HG02970 (cell line): ENCODE measurements around the gene MYO1E.
"Not testable (repeated sequence)": the region's sequence is repeated elsewhere in the genome, so short reads cannot be mapped to it uniquely, and the experiment has no call there.

Source experiments
- ATAC-seq: cut with Tn5 transposase; IDR thresholded peaks from one replicate; pipeline ENCODE4 v1.9.1; 2021; ENCODE audit warnings: mild to moderate bottlenecking, moderate library complexity, moderate number of reproducible peaks; ENCODE audit not compliant: unreplicated experiment, low FRiP score

The MYO1E gene

DNA sequence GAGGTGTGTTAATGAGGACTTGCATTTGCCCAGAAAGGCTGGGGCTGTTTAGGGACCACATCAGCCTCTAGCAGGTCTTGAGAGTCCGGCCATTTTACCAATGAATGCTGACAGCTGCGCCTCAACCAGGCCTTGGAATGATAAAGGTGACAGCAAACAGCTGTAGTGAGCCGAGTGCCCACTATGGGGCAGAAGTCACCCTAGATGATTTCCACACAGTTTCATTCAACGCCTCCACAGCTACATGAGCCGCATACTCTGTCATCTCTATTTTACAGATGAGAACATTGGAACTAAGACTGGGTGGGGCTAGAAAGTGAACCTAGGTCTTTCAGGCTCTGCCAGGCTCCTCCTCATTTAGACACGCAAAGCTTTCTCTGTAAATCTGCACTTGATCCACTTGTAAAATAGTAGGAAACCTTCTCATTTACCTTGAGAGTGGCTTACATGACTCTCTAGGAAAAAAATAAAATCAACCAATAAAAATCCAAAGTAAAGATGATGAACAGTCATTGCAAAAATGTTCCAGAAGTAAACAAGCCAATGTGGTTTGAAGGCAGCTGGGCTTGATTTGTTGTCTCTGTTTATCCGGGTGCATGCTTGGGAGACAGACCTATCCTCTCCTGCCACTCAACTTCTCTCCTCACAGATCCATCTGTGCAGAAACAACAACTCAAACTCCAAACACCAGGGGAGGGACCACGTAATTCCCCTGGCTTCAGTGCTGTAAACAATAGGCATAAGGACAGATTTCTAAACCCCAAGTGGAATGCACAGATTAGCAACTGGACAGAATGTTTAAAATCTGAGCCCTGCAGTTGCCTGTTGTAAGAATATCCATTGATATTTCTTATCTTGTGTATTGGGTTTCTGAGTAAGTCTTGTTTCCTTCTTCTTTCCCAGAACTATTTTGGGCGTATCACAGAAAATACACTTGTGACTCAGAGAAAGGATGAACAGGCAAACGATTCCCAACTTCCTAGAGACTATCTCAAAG is 197.5 kb downstream of the MYO1E start:
- no peak for ATAC-seq

DNA sequence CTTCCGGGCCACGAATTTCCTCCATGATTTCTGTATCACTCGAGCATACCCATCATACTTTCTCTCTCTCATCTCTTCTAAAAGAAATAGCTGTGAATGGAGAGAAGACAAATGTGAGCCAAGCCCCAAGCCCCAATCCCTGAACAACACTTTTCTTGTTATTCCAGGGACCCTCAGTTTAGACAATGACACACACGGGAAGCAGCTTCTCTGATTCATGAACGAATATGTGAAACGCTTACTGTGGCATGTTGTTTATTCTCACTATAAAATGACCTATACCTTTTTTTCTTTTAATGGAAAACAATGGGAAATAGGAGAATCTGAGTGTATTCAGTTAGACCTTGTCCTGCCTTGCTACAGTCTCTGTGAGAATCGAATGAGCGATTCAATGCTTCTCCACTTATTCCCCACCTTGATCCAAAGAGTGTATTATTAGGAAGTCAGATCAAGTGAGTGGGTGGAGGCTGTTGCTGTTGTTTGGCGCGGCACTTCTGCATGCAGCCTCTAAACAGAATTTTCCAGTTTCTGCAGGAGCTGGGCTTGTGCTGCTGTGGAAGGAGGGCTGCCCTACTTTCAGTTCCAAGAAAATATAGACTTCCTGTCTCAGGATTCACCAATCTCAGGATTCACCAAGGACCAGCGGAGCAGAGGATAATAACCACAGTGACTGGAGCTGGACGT is 198.4 kb downstream of the MYO1E start:
- ATAC-seq = no peak

DNA sequence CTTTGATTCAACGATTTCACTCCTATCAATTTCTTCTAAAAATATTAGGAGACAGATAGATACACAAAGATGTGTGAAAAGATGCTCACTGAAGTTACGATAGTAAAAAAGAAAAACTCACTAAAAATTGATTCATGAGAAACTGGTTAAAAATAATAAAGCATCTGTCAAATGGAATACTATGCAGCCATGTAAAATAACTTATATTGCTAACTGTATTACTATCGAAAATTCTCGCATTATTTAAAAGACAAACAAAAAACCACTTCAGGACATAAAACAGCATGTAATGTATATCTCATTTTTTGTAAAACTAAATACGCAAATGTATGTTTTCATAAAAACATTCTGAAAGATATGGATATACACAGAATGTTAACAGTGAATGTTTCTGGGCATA is 199.5 kb downstream of the MYO1E start:
- ATAC-seq = no peak

DNA sequence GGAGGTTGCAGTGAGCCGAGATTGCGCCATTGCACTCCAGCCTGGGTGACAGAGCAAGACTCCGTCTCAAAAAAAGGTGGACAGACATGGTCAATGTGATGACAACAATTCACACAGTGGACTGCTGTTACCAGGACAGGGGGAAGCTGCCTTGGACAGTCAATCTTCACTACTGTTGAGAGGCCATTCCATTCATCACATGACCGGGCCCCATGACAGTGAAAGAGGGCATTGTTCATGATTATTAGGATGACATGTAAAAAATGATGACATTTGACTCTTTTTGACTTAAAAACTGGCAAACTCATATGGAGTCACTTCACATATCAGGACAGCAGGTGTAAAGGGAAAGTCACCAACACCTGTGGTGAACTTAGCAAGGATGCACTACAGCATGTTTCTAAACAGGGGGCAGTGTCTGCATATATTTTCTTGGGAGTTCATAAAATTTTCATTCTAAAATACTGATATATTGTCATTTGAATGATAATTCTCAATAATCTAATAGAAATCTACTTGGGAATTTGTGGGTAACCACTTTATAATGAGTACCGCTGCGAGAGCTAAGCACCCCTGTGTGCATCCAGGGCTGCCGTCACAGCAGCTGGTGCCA is 200.3 kb downstream of the MYO1E start:
- no peak for ATAC-seq

DNA sequence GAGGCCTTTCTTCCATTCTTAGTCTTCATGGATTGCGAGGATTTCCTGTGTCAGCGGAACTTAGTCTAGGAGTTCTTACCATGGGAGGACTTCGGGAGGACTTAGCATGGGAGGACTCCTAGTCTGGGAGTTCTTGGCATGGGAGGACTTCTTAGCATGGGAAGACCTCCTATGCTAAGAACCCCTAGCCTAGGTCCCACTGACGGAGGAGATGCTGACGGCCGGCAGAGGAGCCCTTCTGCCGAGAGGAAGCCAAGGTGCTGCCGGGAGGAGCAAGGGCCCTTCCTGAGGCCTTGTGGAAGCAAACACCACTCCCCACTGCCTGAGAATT is 201.6 kb downstream of the MYO1E start:
- ATAC-seq = no peak

DNA sequence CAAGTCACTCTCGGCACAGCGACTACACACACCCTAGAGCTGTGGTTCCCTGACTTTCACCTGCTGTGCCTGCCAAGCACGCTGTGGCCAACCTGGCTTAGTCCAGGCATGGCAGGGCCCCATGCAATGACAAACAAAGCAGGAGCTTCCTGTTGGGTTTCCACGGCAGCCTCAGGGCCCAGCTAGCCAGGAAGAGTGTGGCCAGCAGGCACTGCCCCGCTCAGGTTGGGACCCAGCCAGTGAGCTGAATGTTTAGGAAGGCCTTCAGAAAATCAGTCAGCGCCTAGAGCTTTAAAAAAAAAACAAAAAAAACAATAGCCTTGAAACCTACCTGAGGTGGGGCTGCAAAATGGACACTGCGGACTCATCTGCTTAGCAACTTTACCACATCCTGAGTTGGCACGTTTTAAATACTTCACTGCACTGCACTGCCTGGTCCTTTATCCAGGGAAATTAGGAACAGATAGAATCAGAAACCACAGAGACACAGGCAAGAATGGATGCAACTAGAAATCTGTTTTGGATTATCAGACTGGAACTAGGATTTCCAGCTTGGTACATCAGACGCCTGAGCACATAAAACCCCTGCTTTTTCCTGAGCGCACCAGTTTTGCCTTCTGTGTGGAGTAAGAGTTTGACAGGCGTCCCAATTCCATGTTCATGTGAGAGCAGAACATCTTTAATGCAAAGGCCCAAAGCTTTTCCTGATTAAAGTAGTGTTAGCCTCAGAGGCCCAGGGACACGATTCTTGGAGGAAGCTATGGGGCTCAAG is 202.2 kb downstream of the MYO1E start:
- ATAC-seq = no peak

DNA sequence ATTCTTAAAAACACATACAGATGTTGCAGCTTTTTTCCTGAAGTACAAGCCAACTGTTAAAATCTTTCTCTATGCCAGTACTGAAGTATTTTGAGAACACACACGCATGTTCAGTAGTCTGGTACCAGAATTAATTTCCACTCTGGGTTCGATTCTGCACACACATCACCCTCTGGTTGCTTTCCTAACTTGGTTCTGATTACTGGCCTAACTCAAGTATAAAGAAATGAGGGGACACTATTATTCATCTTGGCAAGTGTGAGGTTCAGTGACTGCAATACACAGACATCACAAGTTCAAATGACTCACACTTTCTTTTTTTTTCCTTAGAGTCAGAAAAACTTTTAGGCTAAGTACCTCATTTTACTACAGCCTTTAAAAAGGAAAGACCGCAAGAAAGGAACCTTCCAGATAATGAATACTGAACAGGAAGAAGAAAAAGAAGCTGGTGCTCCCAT is 203.4 kb downstream of the MYO1E start:
- no peak for ATAC-seq

DNA sequence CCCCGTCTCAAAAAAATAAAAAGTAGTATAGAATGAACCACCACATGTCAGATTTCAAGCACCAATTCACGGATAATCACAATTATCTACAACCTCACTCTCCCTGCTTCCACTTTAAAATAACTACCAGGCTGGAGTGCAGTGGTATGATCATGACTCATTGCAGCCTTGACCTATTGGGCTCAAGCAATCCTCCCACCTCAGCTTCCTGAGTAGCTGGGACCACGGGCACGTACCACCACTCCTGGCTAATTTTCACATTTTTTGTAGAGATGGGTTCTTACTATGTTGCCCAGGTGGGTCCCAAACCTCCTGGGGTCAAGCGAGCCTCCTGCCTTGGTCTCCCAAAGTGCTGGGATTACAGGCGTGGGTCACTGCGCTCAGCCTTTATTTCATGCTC is 204.1 kb downstream of the MYO1E start:
- no peak for ATAC-seq

DNA sequence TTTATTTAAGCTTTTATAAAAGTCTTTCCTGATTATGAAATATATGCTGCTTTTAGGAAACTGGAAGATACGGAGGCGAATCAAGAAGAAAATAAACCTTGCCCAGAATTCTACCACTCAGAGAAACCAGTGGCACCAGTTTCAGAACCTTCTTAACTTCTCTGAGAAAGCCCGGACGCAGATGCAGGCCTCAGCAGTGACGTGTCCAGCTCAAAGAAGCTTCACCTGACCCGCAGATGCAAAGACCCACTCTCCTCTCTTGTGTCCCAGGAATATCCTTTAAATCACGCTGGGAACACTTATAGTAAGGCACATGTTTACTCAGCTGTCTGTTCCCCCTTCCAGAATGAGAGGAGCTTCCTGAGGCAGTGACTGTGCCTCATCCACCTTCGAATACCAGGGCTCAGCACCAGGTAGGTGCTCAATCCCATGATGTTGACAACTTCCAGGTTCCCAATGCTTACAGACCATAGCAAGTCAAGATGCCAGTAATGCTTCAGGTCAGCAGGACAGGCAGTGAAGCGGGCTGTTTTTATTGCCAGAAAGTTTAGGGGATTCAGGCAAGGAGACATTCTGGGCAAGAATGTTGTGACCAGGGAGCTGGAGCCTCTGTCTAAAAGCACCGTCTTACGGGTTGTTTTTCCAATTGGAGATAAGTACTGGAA is 205.9 kb downstream of the MYO1E start:
- no peak for ATAC-seq

DNA sequence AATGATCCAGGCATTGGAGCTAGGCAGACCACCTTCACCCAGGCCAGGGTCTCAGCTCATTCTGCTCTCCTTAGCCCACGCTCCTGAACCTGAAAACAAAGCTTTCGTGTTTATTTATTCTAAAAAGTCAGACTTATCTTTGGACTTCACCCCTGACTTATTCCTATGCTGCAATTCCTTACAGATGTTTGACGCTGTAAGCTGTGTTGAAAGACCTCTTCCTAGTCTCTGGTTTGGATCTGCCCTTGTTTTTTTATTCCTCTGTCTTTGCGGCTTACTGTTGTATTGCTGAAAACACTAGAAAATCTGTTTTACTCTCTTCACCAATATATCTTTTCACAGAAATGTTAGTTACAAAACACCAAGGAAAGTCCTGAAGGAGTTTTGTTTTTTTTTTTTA is 206.5 kb downstream of the MYO1E start:
- ATAC-seq = no peak

DNA sequence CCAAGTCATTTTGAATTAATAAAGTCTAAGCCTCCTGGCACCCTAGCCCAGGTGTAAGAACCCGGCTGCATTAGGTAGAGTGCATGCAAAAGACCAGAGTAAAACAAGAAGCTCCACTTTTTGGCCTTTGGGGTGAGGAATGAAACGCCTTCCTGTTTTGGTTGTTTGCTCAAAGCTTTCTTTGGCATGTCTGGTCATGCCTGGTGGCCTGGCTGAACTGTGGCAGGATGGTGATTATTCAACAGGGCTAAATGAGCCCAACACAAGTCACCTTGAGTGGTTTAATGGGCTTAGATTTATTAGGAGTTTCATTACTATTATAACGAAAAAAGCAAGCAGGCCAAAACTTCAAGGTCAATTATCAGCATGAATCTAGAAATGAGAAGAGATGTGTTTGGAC is 206.9 kb downstream of the MYO1E start:
- no peak for ATAC-seq

DNA sequence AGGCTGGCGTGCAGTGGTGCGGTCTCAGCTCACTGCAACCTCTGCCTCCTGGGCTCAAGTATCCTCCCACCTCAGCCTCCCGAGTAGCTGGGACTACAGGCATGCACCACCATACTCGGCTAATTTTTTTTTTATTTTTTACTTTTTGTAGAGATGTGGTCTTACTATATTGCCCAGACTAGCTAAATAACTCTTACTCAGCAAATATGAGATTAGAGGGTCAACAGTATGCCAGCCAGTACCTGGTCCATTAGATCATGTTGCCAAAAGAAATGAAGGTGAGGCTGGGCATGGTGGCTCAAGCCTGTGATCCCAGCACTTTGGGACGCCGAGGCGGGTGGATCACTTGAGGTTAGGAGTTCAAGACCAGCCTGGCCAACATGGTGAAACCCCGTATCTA is 210.6 kb downstream of the MYO1E start:
- ATAC-seq = not testable (repeated sequence)

DNA sequence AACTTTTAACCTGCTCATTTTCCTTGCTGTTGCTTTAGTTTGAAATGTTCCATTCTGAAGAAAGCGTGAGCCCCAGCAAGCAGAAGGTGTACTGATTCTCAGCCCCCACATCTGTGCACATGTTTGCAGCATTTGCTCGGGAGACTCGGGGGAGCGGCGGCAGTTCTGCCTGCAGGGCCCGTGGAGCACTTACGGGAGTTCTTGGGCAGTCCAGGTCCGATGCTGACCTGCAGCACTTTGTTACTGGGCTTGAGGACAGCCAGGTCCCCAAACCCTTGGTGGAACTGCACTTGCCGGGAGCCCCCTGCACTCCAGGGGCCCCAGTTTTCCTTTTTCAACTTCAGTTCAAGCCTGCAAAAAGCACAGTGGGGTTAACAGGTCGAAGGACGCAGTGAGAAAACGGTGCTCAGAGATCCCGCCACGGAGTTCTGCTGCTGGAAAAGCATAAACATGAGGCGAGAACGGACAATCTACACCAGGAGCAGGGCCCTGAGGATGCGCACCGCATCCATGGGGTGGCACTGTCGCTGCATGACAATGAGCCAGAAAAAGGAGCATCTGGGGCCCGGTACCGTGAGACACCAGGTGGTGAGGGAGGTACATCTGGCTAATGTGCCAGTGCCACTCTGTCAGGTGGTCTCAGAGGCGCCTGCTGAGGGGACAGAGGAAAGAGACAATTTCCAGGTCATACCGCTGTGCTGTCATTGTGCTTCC is 211.6 kb downstream of the MYO1E start:
- no peak for ATAC-seq

DNA sequence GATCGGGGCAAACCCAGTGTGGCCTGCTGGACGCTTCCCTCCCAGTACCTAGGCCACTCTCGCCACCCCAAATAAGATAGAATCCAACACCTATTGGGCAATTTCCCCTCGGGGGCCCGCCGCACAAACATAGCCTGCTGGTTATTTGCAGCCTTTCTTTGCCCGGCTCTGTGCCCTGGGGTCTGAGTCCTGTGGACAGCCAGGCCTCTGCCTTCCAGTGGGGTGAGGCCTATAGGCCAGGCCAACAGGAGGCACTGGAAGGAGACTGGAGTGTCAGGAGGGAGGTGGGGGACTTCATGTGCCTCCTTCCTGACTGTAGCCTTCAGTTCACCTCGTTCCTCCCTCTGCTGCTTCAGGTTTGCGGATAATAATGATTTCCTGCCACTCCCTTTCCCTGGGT is 213.5 kb downstream of the MYO1E start:
- no peak for ATAC-seq

DNA sequence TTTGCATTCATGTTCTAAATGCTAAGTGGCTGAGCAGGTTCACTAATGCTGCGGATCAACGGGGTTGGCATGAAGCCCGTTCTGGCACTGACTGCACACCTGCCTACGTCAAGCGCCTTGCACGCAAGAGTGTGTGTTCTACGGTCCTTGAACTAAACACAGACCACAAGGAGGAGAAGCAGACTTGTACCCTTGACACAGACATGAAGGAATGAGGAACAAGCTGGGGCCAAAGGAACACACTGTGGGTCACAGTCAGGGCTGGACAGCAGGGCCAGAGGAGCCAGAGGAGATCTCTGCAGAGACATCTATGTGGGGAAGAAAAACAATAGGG is 214.0 kb downstream of the MYO1E start:
- ATAC-seq = no peak

DNA sequence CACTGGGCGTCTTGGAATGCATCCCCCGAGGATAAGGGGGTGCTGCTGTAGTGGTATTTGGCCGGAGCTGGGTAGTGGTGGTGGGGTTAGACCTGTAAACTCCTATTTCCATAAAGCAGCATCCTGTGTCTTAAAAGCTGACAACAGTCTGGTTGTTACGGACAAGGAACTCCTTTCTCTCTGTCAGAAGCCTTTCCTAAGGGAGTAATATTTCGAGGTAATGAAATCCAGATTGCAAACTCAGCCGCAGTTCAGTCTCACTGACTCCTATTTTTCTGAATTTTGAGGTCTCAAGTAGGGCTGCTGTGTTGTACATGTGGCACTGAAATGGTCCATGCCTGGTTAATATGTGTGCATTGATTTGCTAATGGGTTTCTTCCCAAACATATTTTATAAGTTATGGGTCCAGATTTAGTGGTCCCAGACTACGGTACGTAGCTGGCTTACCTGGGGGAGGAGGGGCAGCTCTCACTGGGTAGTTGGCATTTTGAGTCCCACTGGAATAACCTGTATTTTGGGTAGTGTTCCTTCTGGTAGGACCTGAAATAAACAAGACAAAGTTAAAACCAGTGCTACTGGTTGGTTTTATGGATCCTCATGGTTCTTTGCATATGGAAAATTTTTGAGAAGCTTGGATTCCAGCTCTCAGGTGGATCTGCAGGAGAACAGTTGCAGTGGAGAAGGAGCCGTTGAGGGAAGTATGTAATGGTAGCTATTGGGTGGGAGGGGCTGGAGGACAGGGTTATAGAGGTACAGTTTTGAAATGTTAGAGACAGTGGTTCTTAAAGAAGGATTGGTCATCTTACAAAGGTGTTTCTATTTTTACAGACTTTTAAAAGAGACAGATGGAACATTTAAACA is 214.6 kb downstream of the MYO1E start:
- ATAC-seq = no peak

DNA sequence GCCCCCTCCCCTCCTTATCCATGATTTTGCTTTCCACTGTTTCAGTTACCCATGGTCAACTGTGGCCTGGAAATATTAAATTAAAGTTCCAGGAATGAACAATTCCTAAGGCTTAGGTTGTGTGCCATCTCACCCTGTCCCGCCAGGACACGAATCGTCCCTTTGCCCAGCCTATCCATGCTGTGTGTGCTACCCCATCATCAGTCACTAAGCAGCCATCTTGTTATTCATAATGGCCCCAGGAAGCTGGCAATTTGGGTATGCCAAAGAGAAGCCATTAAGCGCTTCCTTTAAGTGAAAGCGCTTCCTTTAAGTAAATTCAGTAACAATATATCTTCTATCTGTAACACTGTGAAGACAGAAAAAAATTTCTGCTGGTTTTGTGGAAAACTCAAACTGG is 215.3 kb downstream of the MYO1E start:
- no peak for ATAC-seq

DNA sequence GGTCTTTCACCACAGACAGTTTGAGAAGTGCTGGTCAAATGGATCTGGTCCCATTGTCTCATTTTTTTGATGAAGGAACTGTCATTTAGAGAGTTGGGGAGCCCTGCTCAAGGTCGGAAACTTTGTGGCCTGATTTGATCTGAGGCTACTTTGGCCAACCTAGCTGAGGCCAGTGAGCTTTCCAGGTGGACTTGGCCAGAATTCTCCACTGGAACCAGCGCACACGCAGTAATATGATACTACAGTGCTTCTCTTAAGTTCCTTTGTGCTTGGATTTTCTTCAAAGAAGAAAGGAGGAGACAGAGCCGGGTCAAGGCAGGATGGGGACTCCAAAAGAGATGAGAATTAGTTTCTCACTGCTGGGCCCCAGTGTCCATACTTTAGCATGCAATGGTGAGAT is 217.2 kb downstream of the MYO1E start:
- no peak for ATAC-seq

DNA sequence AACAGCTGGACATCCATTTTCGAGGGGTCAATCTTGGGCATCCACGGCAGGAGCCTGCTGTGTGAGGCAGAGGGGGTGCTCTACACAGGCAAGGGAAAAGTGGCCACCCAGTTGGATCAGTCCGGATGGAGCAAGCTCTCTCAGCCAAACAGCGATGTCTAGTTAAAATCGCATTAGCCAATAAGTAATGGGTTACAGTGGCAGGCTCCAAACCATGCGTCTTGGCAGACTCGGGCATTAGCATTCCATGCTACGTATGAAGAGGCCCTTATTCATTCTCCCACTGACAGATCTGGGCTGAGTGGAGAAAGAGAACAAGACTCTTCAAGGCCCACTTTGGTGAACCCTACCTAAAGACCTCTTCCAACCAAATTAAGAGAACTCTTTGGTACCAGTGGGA is 218.4 kb downstream of the MYO1E start:
- ATAC-seq = no peak
